Neural cell (in vitro differentiated cells): ENCODE measurements around the gene IMPDH2.

ENCODE experiments used
- EZH2 ChIP-seq: fragments of 200-600, 300-800 bp; shearing (Covaris generic), sonication (generic); IDR thresholded peaks from 2 replicates; pipeline ENCODE4 v1.6.1; 2014; ENCODE audit warnings: antibody characterized with exemption, low read length, borderline replicate concordance, mild to moderate bottlenecking; ENCODE audit not compliant: insufficient read depth, poor library complexity, severe bottlenecking
- MXI1 ChIP-seq: fragments of 450-650 bp; conservative IDR thresholded peaks from 2 replicates; pipeline ENCODE4 v1.6.1; 2014; ENCODE audit warnings: antibody characterized with exemption, mild to moderate bottlenecking; ENCODE audit not compliant: poor library complexity, severe bottlenecking
- SMC3 ChIP-seq: fragments of 450-650 bp; conservative IDR thresholded peaks from 2 replicates; pipeline ENCODE4 v1.6.1; 2014; ENCODE audit warnings: antibody characterized with exemption, mild to moderate bottlenecking, moderate library complexity; ENCODE audit not compliant: poor library complexity
- TF ChIP-seq, protein P1 (sequence below): fragments of 450-650 bp; IDR thresholded peaks from 2 replicates; pipeline ENCODE4 v1.5.1; 2014; ENCODE audit warnings: antibody characterized with exemption, mild to moderate bottlenecking, moderate library complexity; ENCODE audit not compliant: poor library complexity, severe bottlenecking

DNA sequence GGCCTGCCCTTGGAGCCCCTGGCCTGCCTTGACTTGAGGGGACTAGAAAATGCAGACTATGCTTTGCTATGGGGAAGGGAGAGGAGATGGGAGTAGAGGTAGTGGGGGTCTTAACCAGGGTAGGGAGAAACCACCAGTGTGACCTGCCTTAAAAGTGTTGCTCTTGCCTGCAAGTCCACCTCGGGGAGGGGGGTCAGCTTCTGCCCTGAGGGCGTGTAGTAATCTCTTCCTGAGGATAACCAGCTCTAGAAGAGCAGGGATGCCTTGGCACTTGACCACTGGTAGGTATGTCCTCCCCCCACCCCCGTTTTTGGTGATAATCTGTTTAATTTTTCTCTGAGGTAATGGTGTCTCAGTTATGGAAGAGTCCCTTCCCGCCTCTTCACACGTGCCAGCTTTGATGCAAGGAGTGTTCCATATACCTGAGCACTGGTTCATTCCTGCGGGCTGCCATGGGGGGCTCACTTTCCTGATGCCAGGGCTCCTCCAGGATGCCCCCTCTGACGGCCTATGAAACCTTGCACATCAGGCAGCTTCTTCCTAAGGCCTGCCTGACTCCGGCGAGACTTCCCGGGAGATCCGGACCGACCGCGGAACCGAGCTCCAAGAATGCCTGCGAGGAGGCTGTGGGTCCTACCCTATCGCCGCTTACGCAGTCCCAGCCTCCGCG is 39.9 kb downstream of the IMPDH2 start:
- TF ChIP-seq, protein P1, sequence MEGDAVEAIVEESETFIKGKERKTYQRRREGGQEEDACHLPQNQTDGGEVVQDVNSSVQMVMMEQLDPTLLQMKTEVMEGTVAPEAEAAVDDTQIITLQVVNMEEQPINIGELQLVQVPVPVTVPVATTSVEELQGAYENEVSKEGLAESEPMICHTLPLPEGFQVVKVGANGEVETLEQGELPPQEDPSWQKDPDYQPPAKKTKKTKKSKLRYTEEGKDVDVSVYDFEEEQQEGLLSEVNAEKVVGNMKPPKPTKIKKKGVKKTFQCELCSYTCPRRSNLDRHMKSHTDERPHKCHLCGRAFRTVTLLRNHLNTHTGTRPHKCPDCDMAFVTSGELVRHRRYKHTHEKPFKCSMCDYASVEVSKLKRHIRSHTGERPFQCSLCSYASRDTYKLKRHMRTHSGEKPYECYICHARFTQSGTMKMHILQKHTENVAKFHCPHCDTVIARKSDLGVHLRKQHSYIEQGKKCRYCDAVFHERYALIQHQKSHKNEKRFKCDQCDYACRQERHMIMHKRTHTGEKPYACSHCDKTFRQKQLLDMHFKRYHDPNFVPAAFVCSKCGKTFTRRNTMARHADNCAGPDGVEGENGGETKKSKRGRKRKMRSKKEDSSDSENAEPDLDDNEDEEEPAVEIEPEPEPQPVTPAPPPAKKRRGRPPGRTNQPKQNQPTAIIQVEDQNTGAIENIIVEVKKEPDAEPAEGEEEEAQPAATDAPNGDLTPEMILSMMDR = no peak
- TF ChIP-seq EZH2 = no peak
- TF ChIP-seq SMC3 = no peak
- peak; percentile 16 for TF ChIP-seq MXI1
